H1 (cell line): ENCODE measurements around the gene RNF31. TPM values are rescaled to one million over a fixed set of nuclear protein-coding genes. Genes with fewer than 3 reads are reported as not detected.

Experiments used
- CTCF ChIA-PET: fragments of 300-600 bp; sonication (Branson Sonifier 250); formaldehyde crosslinking; loops from one replicate; lab custom pipeline; 2021; ENCODE audit not compliant: partially characterized antibody; lab: Charles Lee
- POLR2A ChIA-PET: fragments of 300-600 bp; sonication (Branson Sonifier 250); formaldehyde crosslinking; loops from one replicate; lab custom pipeline; 2021; ENCODE audit warnings: inconsistent platforms; ENCODE audit not compliant: partially characterized antibody; lab: Charles Lee
- DNase-seq, 2 experiments: peaks; one replicate each; pipeline versions ENCODE4 v3.0.0 to v3.0.0-alpha.2; 2010 to 2022; ENCODE audit warnings: low spot score in 2 of 2, low read depth in 1 of 2, mixed read lengths in 1 of 2
- FAIRE-seq: peaks from 2 replicates; lab custom pipeline; 2011; peaks lifted over from hg19 to GRCh38; lab: Jason Lieb, UNC
- H2AFZ ChIP-seq: 2 replicates; pipeline ENCODE4 v1.8.1; 2012; ENCODE audit warnings: low read length, inconsistent platforms
- H2AK5ac ChIP-seq: 2 replicates; pipeline ENCODE4 v1.6.1; 2013; ENCODE audit warnings: low read depth, low read length
- H2BK120ac ChIP-seq: replicated peaks from 2 replicates; pipeline ENCODE3; 2013; ENCODE audit warnings: low read depth, low read length, inconsistent platforms
- H2BK12ac ChIP-seq: 2 replicates; pipeline ENCODE4 v1.6.1; 2013; ENCODE audit warnings: low read depth, low read length
- H2BK15ac ChIP-seq: 2 replicates; pipeline ENCODE4 v1.6.1; 2013; ENCODE audit warnings: low read length
- H2BK20ac ChIP-seq: 2 replicates; pipeline ENCODE4 v1.6.1; 2013; ENCODE audit warnings: low read length
- H2BK5ac ChIP-seq: 2 replicates; pipeline ENCODE4 v1.6.1; 2013; ENCODE audit warnings: low read depth, low read length
- H3K14ac ChIP-seq: 2 replicates; pipeline ENCODE4 v1.6.1; 2013; ENCODE audit warnings: inconsistent platforms; ENCODE audit not compliant: insufficient read length
- H3K18ac ChIP-seq: 2 replicates; pipeline ENCODE4 v1.6.1; 2013; ENCODE audit warnings: low read length; ENCODE audit errors: extremely low read depth
- H3K23ac ChIP-seq: 2 replicates; pipeline ENCODE4 v1.6.1; 2013; ENCODE audit warnings: inconsistent platforms; ENCODE audit not compliant: insufficient read length
- H3K23me2 ChIP-seq: 2 replicates; pipeline ENCODE4 v1.6.1; 2013; ENCODE audit warnings: low read depth, low read length
- H3K27ac ChIP-seq: 2 replicates; pipeline ENCODE4 v1.6.1; 2011; ENCODE audit warnings: low read depth, low read length, inconsistent platforms
- H3K27me3 ChIP-seq, 4 experiments: replicated peaks in 1 of 4; 1 replicate in 1 of 4; 2 replicates in 3 of 4; pipeline versions ENCODE4 v1.6.1 to v1.8.1; 2011 to 2013; ENCODE audit warnings: low read length in 3 of 4, mild to moderate bottlenecking in 3 of 4, inconsistent platforms in 2 of 4, mixed read lengths in 2 of 4, moderate library complexity in 1 of 4; ENCODE audit not compliant: control insufficient read depth in 3 of 4, insufficient read depth in 3 of 4; ENCODE audit errors: extremely low read depth in 1 of 4
- H3K36me3 ChIP-seq, 4 experiments: 2 replicates each; pipeline versions ENCODE4 v1.6.1 to v1.8.1; 2011 to 2013; ENCODE audit warnings: mild to moderate bottlenecking in 4 of 4, low read length in 3 of 4, moderate library complexity in 2 of 4, control low read depth in 1 of 4, inconsistent platforms in 1 of 4; ENCODE audit not compliant: insufficient read depth in 4 of 4, control insufficient read depth in 2 of 4
- H3K4ac ChIP-seq: replicated peaks from 2 replicates; pipeline ENCODE3; 2013; ENCODE audit warnings: low read length, low read depth, mixed read lengths, inconsistent platforms; ENCODE audit not compliant: insufficient read length
- H3K4me1 ChIP-seq, 4 experiments: replicated peaks in 1 of 4; 1 replicate in 1 of 4; 2 replicates in 3 of 4; pipeline versions ENCODE4 v1.6.1 to v1.8.1; 2011 to 2013; ENCODE audit warnings: low read length in 3 of 4, inconsistent platforms in 2 of 4, mixed read lengths in 1 of 4; ENCODE audit not compliant: insufficient read depth in 4 of 4, control insufficient read depth in 3 of 4
- H3K4me2 ChIP-seq, 2 experiments: 2 replicates each; pipeline versions ENCODE4 v1.6.1 to v1.8.1; 2011 to 2013; ENCODE audit warnings: low read depth in 2 of 2, low read length in 2 of 2, control low read depth in 1 of 2, inconsistent platforms in 1 of 2, mild to moderate bottlenecking in 1 of 2; ENCODE audit not compliant: insufficient read depth in 1 of 2
- H3K4me3 ChIP-seq, 4 experiments: fragments of 200-600, 300-600 bp in 1 of 4; sonication (generic), shearing (Covaris generic), sonication (Bioruptor Twin) in 1 of 4; 2 replicates each; pipeline versions ENCODE4 v1.5.1 to v1.8.1; 2011 to 2016; ENCODE audit warnings: low read length in 4 of 4, low read depth in 3 of 4, control low read depth in 2 of 4, inconsistent platforms in 2 of 4, mild to moderate bottlenecking in 2 of 4, mixed read lengths in 1 of 4, moderate library complexity in 1 of 4; ENCODE audit not compliant: insufficient read depth in 2 of 4; ENCODE audit errors: extremely low read depth in 1 of 4
- H3K56ac ChIP-seq: replicated peaks from 2 replicates; pipeline ENCODE3; 2013; ENCODE audit warnings: low read depth, mild to moderate bottlenecking, mixed read lengths, low read length, inconsistent platforms; ENCODE audit not compliant: insufficient read length
- H3K79me1 ChIP-seq: 2 replicates; pipeline ENCODE4 v1.6.1; 2013; ENCODE audit warnings: low read depth, low read length, control low read depth
- H3K79me2 ChIP-seq, 2 experiments: 2 replicates each; pipeline versions ENCODE4 v1.6.1 to v1.8.1; 2012 to 2013; ENCODE audit warnings: low read length in 2 of 2, mild to moderate bottlenecking in 2 of 2, inconsistent platforms in 1 of 2; ENCODE audit not compliant: insufficient read depth in 2 of 2, control insufficient read depth in 1 of 2
- H3K9ac ChIP-seq, 4 experiments: replicated peaks in 1 of 4; 1 replicate in 1 of 4; 2 replicates in 3 of 4; pipeline versions ENCODE4 v1.6.1 to v1.8.1; 2011 to 2013; ENCODE audit warnings: low read depth in 3 of 4, low read length in 3 of 4, control low read depth in 2 of 4, mild to moderate bottlenecking in 2 of 4, moderate library complexity in 2 of 4, inconsistent platforms in 1 of 4; ENCODE audit errors: extremely low read depth in 1 of 4
- H3K9me3 ChIP-seq, 2 experiments: 2 replicates each; pipeline versions ENCODE4 v1.6.1 to v1.8.1; 2012 to 2013; ENCODE audit warnings: mild to moderate bottlenecking in 2 of 2, moderate library complexity in 2 of 2, control low read depth in 1 of 2, inconsistent platforms in 1 of 2, low read depth in 1 of 2, low read length in 1 of 2, mixed read lengths in 1 of 2; ENCODE audit not compliant: insufficient read depth in 2 of 2
- H4K20me1 ChIP-seq, 2 experiments: replicated peaks in 1 of 2; 2 replicates each; pipeline versions ENCODE3 to v1.8.1; 2011 to 2013; ENCODE audit warnings: inconsistent platforms in 2 of 2, low read length in 2 of 2, mild to moderate bottlenecking in 1 of 2; ENCODE audit not compliant: insufficient read depth in 2 of 2, control insufficient read depth in 1 of 2
- H4K5ac ChIP-seq: 2 replicates; pipeline ENCODE4 v1.6.1; 2013; ENCODE audit warnings: low read length, low read depth, mixed read lengths, inconsistent platforms; ENCODE audit not compliant: insufficient read length
- H4K8ac ChIP-seq: 2 replicates; pipeline ENCODE4 v1.8.0; 2013; ENCODE audit warnings: mild to moderate bottlenecking, moderate library complexity, low read length, inconsistent platforms; ENCODE audit not compliant: insufficient read depth; ENCODE audit errors: extremely low read depth
- H4K91ac ChIP-seq: replicated peaks from 2 replicates; pipeline ENCODE3; 2013; ENCODE audit warnings: low read length, mixed read lengths, inconsistent platforms; ENCODE audit not compliant: insufficient read length
- NRF1 ChIP-seq: IDR thresholded peaks from 2 replicates; pipeline ENCODE4 v1.6.1; 2011; ENCODE audit warnings: mild to moderate bottlenecking, low read depth, low read length, improper control_type of control experiment
- WGBS, 2 experiments: shearing (Covaris generic) in 1 of 2; methylation state at CpG; one replicate each; pipeline versions ENCODE4 v1.1.6 to v1.1.7; 2013 to 2015; ENCODE audit warnings: low lambda C conversion rate in 2 of 2, mixed read lengths in 2 of 2, inconsistent platforms in 1 of 2, low coverage in 1 of 2, missing lambda C conversion rate in 1 of 2; ENCODE audit not compliant: insufficient replicate concordance in 2 of 2, insufficient coverage in 1 of 2, insufficient read length in 1 of 2; ENCODE audit errors: extremely low coverage in 1 of 2, missing lambda C conversion rate in 1 of 2; 5-methylcytosine and 5-hydroxymethylcytosine counted together
- polyA plus RNA-seq, 7 experiments: library from polyadenylated mRNA; depleted of rRNA in 3 of 7; stranded (reverse) in 5 of 7; unstranded in 2 of 7; fragments of >200 nt in 5 of 7; fragments of 200-250 nt in 2 of 7; gene quantifications; 1 replicate in 5 of 7; 2 replicates in 1 of 7; 4 replicates in 1 of 7; pipeline versions ENCODE4 v1.2.1 to v1.2.3, GENCODE V29; 2011 to 2013; ENCODE audit warnings: missing spikeins in 2 of 7, mixed read lengths in 2 of 7
- total RNA-seq: library from RNA; stranded (reverse); fragmentation: NEBNext Ultra II Directional; extraction: Animal tissue kit (Norgen Biotek cat#: 25700); gene quantifications from 2 replicates; pipeline ENCODE4 v1.2.1, GENCODE V29; 2021

Gene RNF31
- total and polyA plus RNA-seq, 2 of the 8 experiments (the other 6 are each of a cell fraction or from before 2014, with no cell fraction given): 17.5 to 72.0 TPM

DNA sequence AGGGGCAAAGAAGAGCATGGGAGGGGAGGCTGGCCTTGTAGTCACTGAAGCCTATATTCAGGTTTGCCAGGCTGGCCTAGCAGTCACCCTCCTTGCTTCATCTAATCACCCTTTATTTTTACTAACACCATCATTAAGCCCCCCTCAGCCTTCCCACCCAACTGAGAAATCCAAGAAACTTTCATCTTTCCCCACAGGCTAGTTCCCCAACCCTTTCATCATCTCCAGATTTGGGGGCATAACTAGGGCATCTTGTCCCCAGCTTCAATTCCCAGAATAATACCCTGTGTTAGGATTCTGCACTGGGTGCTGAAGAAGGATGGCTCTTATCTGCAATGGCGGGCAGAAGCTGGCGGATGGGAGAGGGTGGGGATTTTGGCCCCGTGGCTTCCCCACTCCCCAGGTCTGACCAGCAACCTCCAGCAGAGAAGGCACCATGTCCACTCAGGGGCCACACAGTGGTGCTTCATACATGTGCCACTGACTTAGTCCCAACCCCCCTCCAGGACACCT is 46.3 kb upstream of the RNF31 start:
- Histone ChIP-seq H3K27ac (no peak overlapping the region), H3K4me1 (no peaks in the 10 kb centered on the region), H3K23ac (no peak overlapping the region), H2BK20ac (no peak overlapping the region), H2BK120ac (no peak overlapping the region), H3K27me3 (no peaks in the 10 kb centered on the region), H4K5ac (no peak overlapping the region), H3K36me3 (peaks cover 9 to 76% (median 47%) of the 10 kb centered on the region in 4 experiments; a peak in 7 of 8 replicates), H3K23me2 (no peaks in the 10 kb centered on the region), H3K79me2 (peaks cover 0 to 6% of the 10 kb centered on the region in 2 experiments; a peak in 1 of 4 replicates), H3K79me1 (peaks cover 5% of the 10 kb centered on the region), H2BK12ac (no peak overlapping the region), H2AFZ (no peak overlapping the region), H3K9ac (no peak overlapping the region), H3K4me2 (no peak overlapping the region), H3K18ac (no peak overlapping the region), H3K9me3 (peaks cover 7% of the 10 kb centered on the region in 2 experiments; a peak in 3 of 4 replicates), H3K4me3 (no peak overlapping the region), H2BK15ac (no peak overlapping the region), H3K4ac (no peak overlapping the region), H3K56ac (no peak overlapping the region), H4K91ac (no peak overlapping the region), H2AK5ac (no peak overlapping the region), H4K20me1 (peaks cover 7 to 11% of the 10 kb centered on the region in 2 experiments), H3K14ac (no peak overlapping the region), H2BK5ac (no peak overlapping the region), H4K8ac (no peak overlapping the region; the same call in 1 of the 2 replicates)
- DNase-seq: no peak
- WGBS, 2 experiments: 91% methylated on average over 3 of the region's 3 CpGs; no CpG with 5 or more reads in 1 of the 2 experiments
- FAIRE-seq: no peak
- no peak for TF ChIP-seq NRF1
- ChIA-PET CTCF (interaction anchor here (1.2 to 12.2 kb wide), 4 partner anchors 7 to 44 kb away, joined by 4 to 160 read pairs (median 74); partner anchors contain the start of gene PCK2), POLR2A (interaction anchor here (0.9 to 23.9 kb wide), 16 partner anchors 7 to 102 kb away, joined by 3 to 626 read pairs (median 8); partner anchors contain the start of genes CARMIL3, CPNE6, DCAF11 and EMC9)
